HG03108 (cell line): Measurements from ENCODE around the gene EEF1AKMT3.

Experiments
- ATAC-seq: cut with Tn5 transposase; IDR thresholded peaks from one replicate; pipeline ENCODE4 v1.9.1; 2021; ENCODE audit warnings: moderate library complexity; ENCODE audit not compliant: unreplicated experiment

The EEF1AKMT3 gene

DNA sequence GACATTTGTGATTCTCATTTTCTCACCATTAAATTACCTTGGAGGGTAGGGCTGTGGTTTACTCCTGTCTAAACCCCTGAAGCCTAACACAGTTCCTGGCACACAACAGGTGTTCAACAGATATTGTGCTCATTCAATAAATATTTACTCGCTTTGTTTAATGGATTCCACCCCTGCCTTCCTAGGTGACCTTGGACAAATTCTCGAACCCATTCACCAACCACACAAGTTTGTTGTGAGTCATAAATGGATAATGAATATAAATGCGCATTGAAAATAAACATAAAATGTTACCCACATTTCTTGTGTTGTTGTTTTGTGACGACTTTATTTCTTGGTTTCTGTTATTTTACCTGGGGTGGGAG lies 9.8 kb downstream of the EEF1AKMT3 start:
- no peak for ATAC-seq

DNA sequence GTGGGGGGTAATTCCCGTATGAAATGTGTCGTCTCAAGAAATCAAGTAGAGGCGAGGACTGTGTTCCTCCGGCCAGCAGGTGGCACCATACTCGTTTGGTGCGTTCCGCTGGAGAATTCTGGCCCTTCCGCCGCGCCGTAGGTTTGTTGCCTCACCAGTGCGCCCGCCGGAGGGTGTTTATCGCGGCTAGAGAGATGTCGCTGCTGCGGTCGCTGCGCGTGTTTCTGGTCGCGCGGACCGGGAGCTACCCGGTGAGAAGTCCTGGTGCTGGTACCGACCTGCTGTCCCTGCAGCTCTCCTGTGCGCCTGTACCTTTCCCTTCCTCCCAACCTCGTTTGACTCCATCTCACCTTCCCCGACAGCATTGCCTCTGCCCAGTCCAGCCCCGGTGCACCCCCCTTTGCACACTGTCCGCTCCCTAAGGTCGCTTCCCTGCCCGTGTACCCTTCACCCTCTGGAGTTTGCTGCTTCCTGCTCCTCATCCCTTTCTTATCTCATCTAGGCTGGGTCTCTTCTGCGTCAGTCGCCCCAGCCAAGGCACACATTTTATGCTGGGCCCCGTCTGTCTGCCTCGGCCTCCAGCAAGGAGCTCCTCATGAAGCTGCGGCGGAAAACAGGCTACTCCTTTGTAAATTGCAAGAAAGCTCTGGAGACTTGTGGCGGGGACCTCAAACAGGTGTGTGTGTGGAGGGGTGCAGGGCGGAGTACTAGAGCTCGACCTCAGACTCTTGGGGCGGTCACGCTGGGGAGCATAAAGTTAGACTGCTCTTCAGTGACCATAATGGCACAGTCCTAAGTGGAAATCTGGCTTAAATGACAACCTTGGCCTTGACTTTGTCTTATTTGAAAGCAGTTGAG lies 10.4 kb downstream of the EEF1AKMT3 start, which contains the start of gene TSFM:
TSS of gene TSFM (plus strand) at position 180 of the 858 bp plus-strand sequence. CDS start at position 195, 15 bp downstream.
- peak; percentile 92 for ATAC-seq

DNA sequence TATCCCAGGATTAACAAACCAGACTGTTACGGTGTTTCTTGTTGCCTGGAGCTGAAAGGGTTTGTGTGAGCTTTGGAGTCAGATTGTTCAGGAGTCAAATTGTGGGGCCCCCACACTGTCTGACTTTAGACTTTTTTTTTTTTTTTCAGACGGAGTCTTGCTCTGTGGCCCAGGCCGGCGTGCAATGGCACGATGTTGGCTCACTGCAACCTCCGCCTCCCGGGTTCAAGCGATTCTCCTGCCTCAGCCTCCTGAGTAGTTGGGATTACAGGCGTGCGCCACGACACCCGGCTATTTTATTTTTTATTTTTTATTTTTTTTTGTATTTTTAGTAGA lies 11.0 kb downstream of the EEF1AKMT3 start:
- no peak for ATAC-seq

DNA sequence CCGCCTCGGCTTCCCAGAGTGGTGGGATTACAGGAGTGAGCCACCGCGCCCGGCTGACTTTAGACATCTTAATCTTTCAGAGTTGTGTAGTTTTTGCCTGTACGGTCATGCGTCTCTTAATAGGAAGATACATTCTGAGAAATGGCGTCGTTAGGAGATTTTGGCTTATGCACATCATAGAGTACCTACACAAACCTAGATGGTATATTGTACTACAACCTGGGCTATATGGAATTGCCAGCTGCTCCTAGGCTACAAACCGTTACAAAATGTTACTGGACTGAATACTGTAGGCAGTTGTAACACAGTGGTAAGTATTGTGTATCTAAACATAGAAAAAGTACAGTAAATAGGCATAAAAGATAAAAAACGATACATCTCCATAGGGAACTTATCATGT lies 11.4 kb downstream of the EEF1AKMT3 start:
- ATAC-seq = no peak

DNA sequence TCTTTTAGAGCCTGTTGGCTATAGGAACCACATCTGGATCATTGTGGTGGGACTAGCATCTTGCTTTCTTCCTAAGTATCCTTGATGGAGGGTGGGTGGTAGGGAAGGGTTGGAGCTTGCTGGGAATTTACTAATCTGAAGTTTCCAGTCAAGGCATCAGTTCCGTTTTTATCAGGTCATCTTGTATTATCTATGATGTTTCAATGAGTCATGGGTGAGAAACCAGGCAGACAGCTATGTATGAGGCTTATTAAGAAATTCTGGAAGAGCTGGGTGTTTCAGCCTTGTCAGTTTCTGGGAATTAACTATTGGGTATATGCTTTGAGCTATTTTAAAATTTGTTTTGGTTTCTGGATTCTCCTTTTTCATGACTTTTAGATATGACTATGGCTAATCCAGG lies 21.5 kb downstream of the EEF1AKMT3 start:
- no peak for ATAC-seq

DNA sequence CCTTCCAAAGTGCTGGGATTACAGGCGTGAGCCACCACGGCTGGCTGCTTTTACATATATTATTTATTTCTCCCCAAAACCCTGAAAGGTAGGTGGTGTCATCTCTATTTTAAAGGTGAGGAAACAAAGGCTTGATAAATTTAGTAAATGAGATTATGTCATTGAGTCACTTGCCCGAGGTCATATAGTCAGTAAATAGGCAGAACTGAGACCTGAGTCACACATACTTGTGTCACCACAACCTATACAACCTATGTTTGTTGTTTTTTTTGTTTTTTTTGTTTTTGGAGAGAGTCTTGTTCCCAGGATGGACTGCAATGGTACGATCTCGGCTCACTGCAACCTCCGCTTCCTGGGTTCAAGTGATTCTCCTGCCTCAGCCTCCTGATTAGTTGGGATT lies 22.9 kb downstream of the EEF1AKMT3 start:
- no peak for ATAC-seq

DNA sequence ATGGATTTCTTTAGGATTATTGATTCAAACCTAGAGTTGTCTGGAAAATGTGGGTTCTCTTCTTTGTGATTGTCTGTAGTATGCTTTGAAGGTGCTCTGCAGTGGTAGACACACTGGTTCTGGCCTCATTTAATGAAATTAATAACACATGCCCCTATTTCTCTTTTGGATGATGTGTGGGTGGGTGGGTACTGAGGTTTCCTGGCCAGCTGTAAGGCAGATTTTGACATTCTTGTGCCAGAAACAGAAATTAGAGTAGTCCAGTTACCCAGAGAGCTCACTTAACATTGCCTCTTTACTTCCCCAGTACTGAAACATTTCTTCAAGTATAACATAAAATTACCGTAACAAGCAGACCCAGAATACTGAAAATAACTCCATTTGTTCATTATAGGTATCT lies 24.6 kb downstream of the EEF1AKMT3 start:
- no peak for ATAC-seq

DNA sequence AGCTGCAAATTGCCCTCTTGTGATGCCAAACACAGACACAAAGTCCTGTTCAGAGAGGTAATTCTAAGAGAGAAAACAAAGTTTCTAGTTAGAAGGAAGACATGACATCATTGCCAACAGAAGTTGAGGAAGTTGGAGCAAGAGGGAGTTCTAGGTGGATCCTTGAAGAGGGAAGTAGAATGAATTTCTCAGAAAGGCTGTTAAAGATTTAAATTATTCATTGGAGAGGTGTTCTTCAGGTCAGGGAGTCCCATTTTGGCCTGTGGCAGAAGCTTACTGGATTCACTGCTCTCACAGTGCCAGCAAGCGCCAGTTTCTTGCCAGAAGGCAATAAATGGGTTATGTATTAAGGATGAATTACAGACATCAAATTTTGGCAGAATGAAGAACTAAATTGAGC lies 25.5 kb downstream of the EEF1AKMT3 start:
- no peak for ATAC-seq

DNA sequence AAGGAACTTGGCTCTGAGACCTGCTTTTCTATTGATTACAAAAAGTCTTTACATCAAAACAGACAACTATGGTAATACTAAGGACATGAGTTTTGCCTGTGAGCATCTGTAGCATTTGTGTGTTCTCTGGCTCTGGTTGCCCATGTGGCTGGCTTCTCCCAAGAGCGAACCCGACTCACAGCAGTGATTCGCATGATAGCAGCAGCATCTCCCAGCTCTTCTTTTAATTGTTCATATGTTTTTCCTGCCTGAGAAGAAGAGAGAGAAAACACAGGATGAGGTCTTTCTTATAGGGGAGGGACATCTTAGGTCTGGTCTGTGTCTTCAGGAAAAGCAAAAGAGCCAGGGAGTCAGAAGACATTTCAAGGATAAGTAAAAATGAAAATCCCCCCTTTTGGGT lies 28.6 kb downstream of the EEF1AKMT3 start:
- ATAC-seq = no peak

DNA sequence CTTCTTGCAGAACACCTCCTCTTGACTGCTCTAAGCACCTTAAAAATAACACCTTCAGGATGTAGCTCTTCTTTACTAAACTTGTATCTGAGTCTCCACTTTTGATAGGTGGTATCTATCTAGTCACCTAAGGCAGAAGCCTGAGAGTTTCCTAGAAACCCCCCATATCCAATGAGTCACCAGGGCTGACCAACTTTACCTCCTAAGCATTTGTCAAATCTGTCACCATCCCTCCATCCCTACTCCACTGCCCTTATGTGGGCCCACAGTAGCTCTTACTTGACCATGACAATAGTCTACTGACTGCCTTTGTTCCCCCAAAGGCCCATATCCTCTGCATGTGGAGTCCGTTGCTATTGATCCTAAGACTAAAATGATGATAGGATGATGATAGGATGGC lies 30.2 kb downstream of the EEF1AKMT3 start:
- no peak for ATAC-seq

DNA sequence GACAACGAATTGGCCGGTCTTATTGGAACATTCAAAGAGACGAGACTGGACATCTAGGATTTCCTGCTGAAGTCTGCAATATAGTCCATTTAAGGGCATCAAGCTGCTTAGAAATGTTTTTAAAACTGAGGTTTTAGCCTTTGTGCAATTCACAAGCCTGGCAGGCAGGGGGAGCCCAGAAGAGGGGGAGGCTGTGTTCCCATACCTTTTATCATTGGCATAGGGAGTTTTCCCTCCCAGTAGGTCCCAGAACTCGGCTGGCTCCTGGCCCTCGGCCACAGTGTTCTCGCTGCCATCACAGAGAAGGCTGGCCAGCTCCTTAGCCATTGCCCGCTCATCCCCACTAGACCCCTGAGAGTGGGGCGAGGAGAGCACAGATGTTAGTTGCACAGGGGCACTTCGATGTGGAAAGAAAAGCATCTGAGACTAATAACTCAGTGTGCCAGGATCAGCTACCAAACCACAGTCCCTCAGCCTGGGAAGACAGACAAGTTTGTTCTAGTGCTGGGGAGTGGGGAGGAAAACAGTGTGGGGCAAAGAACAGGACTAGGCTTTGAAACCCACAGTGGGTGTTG lies 31.0 kb downstream of the EEF1AKMT3 start:
- ATAC-seq = no peak

DNA sequence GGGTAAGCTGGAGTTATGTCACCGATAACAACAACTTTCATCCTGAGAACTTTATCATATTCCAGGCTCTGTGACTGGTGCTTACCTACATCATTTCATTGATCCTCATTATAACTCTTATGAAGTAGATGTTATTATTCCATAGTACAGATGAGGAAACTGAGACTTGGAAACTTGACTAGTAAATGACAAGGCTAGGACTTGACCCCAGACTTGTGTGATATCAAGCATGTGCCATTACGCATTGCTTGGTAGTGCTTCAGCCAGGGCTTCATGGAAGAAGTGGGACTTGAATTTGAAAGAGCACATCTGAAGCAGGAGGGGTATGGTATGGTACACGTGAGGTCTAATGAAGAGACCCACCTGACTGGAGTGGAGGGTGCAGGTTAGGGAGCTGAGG lies 34.3 kb downstream of the EEF1AKMT3 start:
- ATAC-seq = no peak

DNA sequence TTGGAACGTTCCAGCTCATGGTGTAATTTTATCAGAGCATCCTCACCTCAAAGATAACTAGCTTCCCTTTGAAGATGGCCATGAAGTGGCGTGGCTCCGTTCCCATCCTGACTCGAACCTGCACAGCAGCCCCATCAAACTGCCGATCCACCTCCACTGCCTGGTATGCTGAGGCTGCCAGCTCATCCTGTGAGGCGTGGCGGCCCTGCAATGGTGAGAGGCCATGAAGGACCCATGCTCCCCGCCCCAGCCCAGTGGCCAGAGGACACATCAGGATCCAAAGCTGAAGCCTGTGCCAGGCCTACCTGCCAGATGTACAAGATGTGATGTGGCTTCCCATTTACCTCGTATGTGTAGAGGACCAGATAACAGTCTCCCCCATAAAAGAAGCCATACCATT lies 34.9 kb downstream of the EEF1AKMT3 start:
- ATAC-seq = no peak

DNA sequence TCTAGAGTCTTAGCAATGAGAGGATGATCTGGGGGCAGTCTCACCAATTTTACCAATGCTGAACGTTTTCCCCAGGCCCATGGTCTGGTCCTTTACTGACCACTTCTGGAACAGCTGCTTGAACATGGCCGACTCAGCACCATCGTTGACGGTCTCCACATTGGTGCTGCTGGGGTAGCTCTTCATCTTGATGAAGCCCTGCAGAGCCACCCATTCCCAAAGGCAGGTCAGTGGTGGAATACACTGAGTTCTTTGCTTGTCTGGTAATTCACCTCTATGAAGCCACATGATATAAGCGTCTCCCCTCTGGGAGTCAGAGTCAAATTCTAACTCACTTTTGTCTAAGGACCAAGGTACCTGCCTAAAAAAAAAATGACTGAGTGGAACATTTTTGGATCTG lies 35.9 kb downstream of the EEF1AKMT3 start:
- no peak for ATAC-seq

DNA sequence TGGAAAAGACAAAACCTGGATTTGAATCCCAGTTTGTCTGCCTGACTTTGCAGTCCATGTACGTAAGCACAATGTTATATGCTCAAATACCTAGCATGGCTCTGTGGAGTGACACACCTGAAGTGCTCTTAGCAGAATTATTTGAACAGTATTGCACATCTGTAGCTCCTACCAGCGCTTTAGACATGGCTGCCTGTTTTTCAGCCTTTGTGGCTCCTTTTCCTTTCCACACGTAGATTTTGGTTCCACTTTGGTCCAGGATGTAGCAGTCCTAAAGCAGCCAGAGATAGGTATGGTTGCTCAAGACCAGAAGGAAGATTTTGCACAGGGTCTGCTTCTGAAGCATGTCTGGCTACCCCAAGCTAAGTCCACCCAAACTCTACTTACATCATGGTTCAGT lies 37.0 kb downstream of the EEF1AKMT3 start:
- ATAC-seq = no peak

DNA sequence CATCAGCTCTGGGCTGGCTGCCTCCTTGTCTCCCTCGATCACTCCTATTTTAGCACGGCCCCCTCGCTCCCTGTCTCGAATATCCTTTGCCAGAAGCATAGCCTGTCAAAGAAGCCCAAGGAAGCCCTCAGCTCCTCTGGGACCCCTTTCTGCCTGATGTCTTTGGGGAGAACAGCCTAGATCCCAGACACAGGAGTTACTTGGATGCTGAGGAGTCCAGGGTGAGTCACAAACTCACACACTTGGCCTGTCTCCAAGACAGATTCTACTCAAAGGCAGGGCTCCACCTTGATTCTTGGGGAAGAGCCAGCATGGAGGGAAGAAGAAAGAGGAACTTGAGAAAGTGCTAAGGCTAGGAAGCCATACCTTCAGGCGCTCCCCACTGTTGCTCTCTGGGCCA lies 38.0 kb downstream of the EEF1AKMT3 start:
- ATAC-seq = no peak

DNA sequence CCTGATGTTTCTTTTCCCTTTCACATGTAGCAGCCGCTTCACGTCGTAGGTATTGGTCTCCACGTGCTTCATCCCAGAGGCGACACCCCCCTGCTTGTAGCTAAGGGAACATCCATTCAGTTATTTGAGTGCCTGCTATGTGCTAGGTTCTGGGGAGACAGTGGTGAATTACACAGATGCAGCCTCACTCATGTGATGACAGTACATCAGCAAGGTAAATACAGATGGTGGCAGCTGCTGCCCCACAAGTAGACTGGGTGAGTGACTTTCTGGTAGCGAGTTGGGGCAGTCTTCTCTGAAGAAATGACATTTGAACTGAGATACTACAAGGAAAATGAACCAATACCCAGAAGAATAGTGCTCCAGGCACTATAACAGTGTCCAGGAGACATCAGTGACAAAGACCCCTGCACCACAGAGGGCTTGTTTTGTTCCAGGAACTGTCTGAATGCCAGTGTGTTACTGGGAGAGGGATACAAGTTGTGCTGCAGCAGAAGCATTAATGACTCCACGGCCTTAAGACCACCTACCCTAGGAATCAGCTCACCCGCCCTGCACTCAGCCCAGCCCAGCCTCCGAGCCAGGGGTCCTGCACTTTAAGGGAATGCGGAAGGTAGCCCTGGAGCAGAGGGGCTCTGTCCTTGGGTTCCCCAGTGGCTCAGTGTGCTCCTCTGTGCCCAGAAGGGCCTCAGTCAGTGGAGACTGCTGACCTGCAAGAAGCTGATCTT lies 38.8 kb downstream of the EEF1AKMT3 start:
- no peak for ATAC-seq

DNA sequence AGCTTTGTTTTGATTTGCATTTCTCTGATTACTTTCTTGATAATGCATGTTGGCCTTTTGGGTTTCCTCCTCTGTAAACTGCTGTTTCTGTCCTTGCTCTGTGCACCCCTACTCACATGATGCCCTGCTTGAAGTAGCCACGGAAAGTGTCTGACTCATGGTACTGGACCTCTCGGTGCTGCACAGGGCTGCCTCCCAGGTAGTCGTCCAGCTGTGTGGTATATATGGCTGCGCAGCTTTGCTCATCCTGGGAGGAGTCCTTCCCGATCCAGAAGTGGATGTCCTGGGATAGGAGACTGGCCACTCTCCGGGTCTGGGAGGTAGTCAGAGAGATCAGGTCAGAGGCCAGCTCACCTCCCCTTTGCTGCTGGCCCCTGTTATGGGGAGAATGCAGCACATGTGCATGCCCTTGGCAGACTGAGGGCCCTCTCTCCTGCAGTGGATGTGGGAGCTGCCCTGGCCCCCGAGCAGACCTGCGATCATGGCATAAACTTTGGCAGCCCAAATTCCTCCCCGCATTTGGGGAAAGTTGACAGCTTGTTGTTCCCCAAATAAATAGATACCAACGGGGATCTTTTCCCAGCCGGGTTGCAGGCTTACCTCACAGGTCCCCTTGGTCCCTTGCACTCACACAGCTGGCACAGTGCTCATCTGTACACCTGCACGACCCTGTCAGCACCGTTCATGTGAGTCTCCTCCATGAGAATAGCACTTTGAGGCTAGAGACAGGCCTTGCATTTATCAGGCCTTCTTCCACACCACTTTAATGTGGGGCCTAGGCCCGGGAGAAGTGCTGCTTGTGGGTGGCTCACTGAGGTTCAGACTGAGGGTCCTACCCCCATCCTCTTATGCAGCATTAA lies 40.9 kb downstream of the EEF1AKMT3 start:
- ATAC-seq = no peak

DNA sequence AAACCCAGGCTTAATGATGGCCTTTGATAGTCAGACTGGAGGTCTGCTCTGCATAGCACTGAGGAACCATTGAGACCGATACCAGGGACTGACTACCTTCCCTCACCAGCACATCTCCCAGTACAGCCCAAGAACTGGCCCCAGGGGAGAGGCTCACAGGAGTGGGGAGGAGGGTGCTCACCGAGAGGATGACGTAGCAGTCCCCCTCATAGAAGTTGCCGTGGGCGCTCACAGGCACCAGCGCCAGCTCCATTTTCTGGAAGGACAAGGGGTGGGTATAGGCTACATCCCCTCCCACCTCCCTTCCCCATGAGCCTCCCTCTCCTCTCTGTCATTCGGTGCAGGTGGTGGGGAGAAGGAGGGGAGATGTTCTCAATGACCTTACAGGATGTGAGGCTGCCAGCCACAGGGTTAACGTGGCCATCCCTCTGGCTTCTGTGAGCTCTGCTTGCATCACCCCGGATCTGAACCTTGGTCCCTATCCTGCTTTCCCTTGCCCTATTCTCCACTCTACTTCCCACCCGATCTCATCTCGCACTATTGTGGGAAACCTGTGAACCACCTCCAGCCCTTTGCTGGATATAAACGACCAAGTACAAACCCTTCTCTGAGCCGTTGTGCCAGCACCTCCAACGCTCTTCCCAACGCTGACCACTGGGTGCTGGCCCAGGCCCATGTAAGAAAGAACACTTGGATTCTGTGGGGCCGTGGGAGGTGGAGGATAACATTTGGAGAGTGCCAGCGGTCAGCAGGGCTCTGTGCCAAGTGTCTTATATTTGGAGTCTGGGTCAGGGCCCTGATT lies 41.8 kb downstream of the EEF1AKMT3 start:
- no peak for ATAC-seq
